NB4 (cell line): Measurements from ENCODE around the gene RGL3.

Source experiments
- DNase-seq: peaks from one replicate; pipeline ENCODE4 v3.0.0; 2010; ENCODE audit warnings: low read depth
- H3K4me3 ChIP-seq: one replicate; pipeline ENCODE4 v1.5.1; 2011; ENCODE audit warnings: mild to moderate bottlenecking, low read depth, low read length, moderate library complexity
- CTCF ChIP-seq: IDR thresholded peaks from one replicate; pipeline ENCODE4 v1.5.1; 2012; ENCODE audit warnings: low read depth, low read length
- MAX ChIP-seq: IDR thresholded peaks from 2 replicates; pipeline ENCODE4 v1.6.1; 2011; ENCODE audit warnings: low read depth, low read length
- MYC ChIP-seq: IDR thresholded peaks from 2 replicates; pipeline ENCODE4 v1.6.1; 2011; ENCODE audit warnings: low read depth, low read length
- POLR2A ChIP-seq: IDR thresholded peaks from 2 replicates; pipeline ENCODE4 v1.6.1; 2011; ENCODE audit warnings: mild to moderate bottlenecking; ENCODE audit not compliant: insufficient read length; ENCODE audit errors: extremely low read depth

The RGL3 gene

GRCh38 chr19:11426656-11427055 is 7.5 kb upstream of the RGL3 start:
- TF ChIP-seq MYC, result no peak
- TF ChIP-seq POLR2A, result no peak
- no peak for TF ChIP-seq CTCF
- no peak for TF ChIP-seq MAX
- DNase-seq, result no peak
- H3K4me3 ChIP-seq, result no peak overlapping the region

GRCh38 chr19:11425719-11426457 is 6.8 kb upstream of the RGL3 start:
- H3K4me3 ChIP-seq, result no peak overlapping the region
- no peak for TF ChIP-seq CTCF
- no peak for TF ChIP-seq MAX
- no peak for TF ChIP-seq MYC
- no peak for TF ChIP-seq POLR2A
- no peak for DNase-seq

GRCh38 chr19:11423791-11424181 is 4.7 kb upstream of the RGL3 start:
- TF ChIP-seq MAX (no peak), MYC (no peak), CTCF (no peak), POLR2A (no peak)
- DNase-seq, result no peak

GRCh38 chr19:11423164-11423790 is 4.2 kb upstream of the RGL3 start:
- H3K4me3 ChIP-seq, result no peak overlapping the region
- DNase-seq, result no peak
- TF ChIP-seq MYC (no peak), POLR2A (no peak), CTCF (no peak), MAX (no peak)

More at GRCh38 chr19:11423791-11424181, 4.7 kb upstream of the RGL3 start:
- H3K4me3 ChIP-seq, result no peak overlapping the region

- no peak overlapping the region for H3K4me3 ChIP-seq
- no peak for TF ChIP-seq POLR2A
- TF ChIP-seq MAX, result 0 out of 2 replicates have a peak, but pooled peaks have one; percentile 20
- no peak for TF ChIP-seq CTCF
- TF ChIP-seq MYC, result no peak
- DNase-seq, result peak; percentile 66
Observed at GRCh38 chr19:11422163-11423065, 3.3 kb upstream of the RGL3 start.
